Mesenteric fat pad (tissue), 1 donor: ENCODE results near the gene PLEKHA6. TPM values are rescaled to one million over a fixed set of nuclear protein-coding genes. Genes with fewer than 3 reads are reported as not detected.
"Not testable (repeated sequence)": the region's sequence is repeated elsewhere in the genome, so short reads cannot be mapped to it uniquely, and the experiment has no call there.

Source experiments
- DNase-seq: peaks from one replicate; pipeline ENCODE4 v3.0.0-alpha.2; 2020; ENCODE audit warnings: low spot score
- total RNA-seq: library from RNA; stranded (reverse); fragmentation: NEBNext Ultra II Directional; extraction: Animal tissue kit (Norgen Biotek cat#: 25700); gene quantifications from one replicate; pipeline ENCODE4 v1.2.1, GENCODE V29; 2021
- donor health status: DM: yes; HTN: yes; CAD: no.

Gene PLEKHA6
- total RNA-seq, 1 donor from 2014 or later: 3.5 TPM

GRCh38 chr1:204241914-204242313, 117.8 kb downstream of the PLEKHA6 start:
- DNase-seq: no peak

- no peak for DNase-seq
Measured at GRCh38 chr1:204241050-204241449, 118.7 kb downstream of the PLEKHA6 start.

- DNase-seq: no peak
Measured at GRCh38 chr1:204240233-204240632, 119.5 kb downstream of the PLEKHA6 start.

- not testable (repeated sequence) for DNase-seq
Measured at GRCh38 chr1:204239401-204239800, 120.3 kb downstream of the PLEKHA6 start.

GRCh38 chr1:204238520-204238919, 121.2 kb downstream of the PLEKHA6 start:
- not testable (repeated sequence) for DNase-seq

GRCh38 chr1:204237515-204237914, 122.2 kb downstream of the PLEKHA6 start:
- DNase-seq: peak; percentile 14

GRCh38 chr1:204232526-204232925, 127.2 kb downstream of the PLEKHA6 start:
- DNase-seq: peak; percentile 37

GRCh38 chr1:204230211-204230610, 129.5 kb downstream of the PLEKHA6 start:
- DNase-seq: peak; percentile 79

GRCh38 chr1:204228896-204229295, 130.8 kb downstream of the PLEKHA6 start:
- peak; percentile 86 for DNase-seq

- no peak for DNase-seq
Measured at GRCh38 chr1:204227996-204228785, 131.5 kb downstream of the PLEKHA6 start.

- no peak for DNase-seq
Measured at GRCh38 chr1:204227351-204227750, 132.4 kb downstream of the PLEKHA6 start.

- no peak for DNase-seq
Measured at GRCh38 chr1:204225841-204226735, 133.6 kb downstream of the PLEKHA6 start.

GRCh38 chr1:204224655-204225054, 135.1 kb downstream of the PLEKHA6 start:
- no peak for DNase-seq

GRCh38 chr1:204223129-204223860, 136.4 kb downstream of the PLEKHA6 start:
- peak; percentile 65 for DNase-seq

- no peak for DNase-seq
Measured at GRCh38 chr1:204222764-204223055, 137.0 kb downstream of the PLEKHA6 start.

GRCh38 chr1:204222006-204222763, 137.5 kb downstream of the PLEKHA6 start:
- no peak for DNase-seq

- DNase-seq: no peak
Measured at GRCh38 chr1:204221271-204221670, 138.5 kb downstream of the PLEKHA6 start.

GRCh38 chr1:204219971-204220616, 139.6 kb downstream of the PLEKHA6 start:
- no peak for DNase-seq

GRCh38 chr1:204218552-204218951, 141.2 kb downstream of the PLEKHA6 start:
- DNase-seq: no peak

- DNase-seq: no peak
Measured at GRCh38 chr1:204217648-204218000, 142.1 kb downstream of the PLEKHA6 start.
